SK-N-SH (cell line): ENCODE data around the gene GULP1. TPM values are rescaled to one million over a fixed set of nuclear protein-coding genes. Genes with fewer than 3 reads are reported as not detected.
A peak's percentile ranks its signal among the peaks of the same experiment; 100 is the strongest.

ENCODE experiments used
- CTCF ChIA-PET: fragments of 300-600, 350-600 bp; formaldehyde crosslinking; extraction: SDS; loops from one replicate; lab custom pipeline; 2021; lab: Yijun Ruan, JAX
- POLR2A ChIA-PET: fragments of 350-600 bp; sonication (Branson Sonifier 250); formaldehyde crosslinking; extraction: SDS; loops from one replicate; lab custom pipeline; 2020; ENCODE audit warnings: antibody characterized with exemption, inconsistent platforms; lab: Yijun Ruan, JAX
- DNase-seq: peaks from one replicate; pipeline ENCODE4 v3.0.0; 2012
- H2AFZ ChIP-seq: fragments of 200-600 bp; sonication (generic); 2 replicates; pipeline ENCODE4 v1.8.1; 2016; ENCODE audit warnings: antibody characterized with exemption, mild to moderate bottlenecking, low read depth
- H3F3A ChIP-seq: fragments of 200-600 bp; sonication (generic); replicated peaks from 2 replicates; pipeline ENCODE3; 2016; ENCODE audit warnings: antibody characterized with exemption, mild to moderate bottlenecking; ENCODE audit not compliant: insufficient read depth
- H3K27ac ChIP-seq, 2 experiments: fragments of 200-500 bp in 1 of 2; fragments of 200-600 bp in 1 of 2; sonication (Bioruptor generic) in 1 of 2; sonication (generic), shearing (Covaris generic) in 1 of 2; 2 replicates each; pipeline versions ENCODE4 v1.5.1 to v1.6.1; 2014 to 2016; ENCODE audit warnings: low read depth in 2 of 2, inconsistent platforms in 1 of 2, low read length in 1 of 2, mild to moderate bottlenecking in 1 of 2, mixed read lengths in 1 of 2
- H3K27me3 ChIP-seq: fragments of 200-600 bp; sonication (generic), shearing (Covaris generic); 2 replicates; pipeline ENCODE4 v1.6.1; 2016; ENCODE audit warnings: mixed run types; ENCODE audit not compliant: insufficient read depth
- H3K36me3 ChIP-seq, 2 experiments: fragments of 200-500 bp in 1 of 2; fragments of 200-600 bp in 1 of 2; sonication (Bioruptor generic) in 1 of 2; sonication (generic) in 1 of 2; replicated peaks in 1 of 2; 2 replicates each; pipeline versions ENCODE3 to v1.5.1; 2014 to 2016; ENCODE audit warnings: low read length in 1 of 2, mild to moderate bottlenecking in 1 of 2; ENCODE audit not compliant: insufficient read depth in 2 of 2, control insufficient read depth in 1 of 2
- H3K4me1 ChIP-seq, 2 experiments: fragments of 200-500 bp in 1 of 2; fragments of 200-600 bp in 1 of 2; sonication (Bioruptor generic) in 1 of 2; sonication (generic), shearing (Covaris generic) in 1 of 2; 2 replicates each; pipeline versions ENCODE4 v1.5.1 to v1.6.1; 2014 to 2016; ENCODE audit warnings: low read depth in 1 of 2, low read length in 1 of 2, mixed run types in 1 of 2; ENCODE audit not compliant: insufficient read depth in 2 of 2, control insufficient read depth in 1 of 2
- H3K4me2 ChIP-seq: fragments of 200-600 bp; sonication (generic), shearing (Covaris generic); 2 replicates; pipeline ENCODE4 v1.6.1; 2017; ENCODE audit warnings: mixed run types
- H3K4me3 ChIP-seq, 2 experiments: fragments of 200-500 bp in 1 of 2; fragments of 200-600 bp in 1 of 2; sonication (Bioruptor generic) in 1 of 2; sonication (generic), shearing (Covaris generic) in 1 of 2; 2 replicates each; pipeline versions ENCODE4 v1.5.1 to v1.8.1; 2014 to 2016; ENCODE audit warnings: low read depth in 2 of 2, inconsistent platforms in 1 of 2, low read length in 1 of 2, mild to moderate bottlenecking in 1 of 2, mixed read lengths in 1 of 2, moderate library complexity in 1 of 2
- H3K79me2 ChIP-seq: fragments of 200-600 bp; sonication (generic); 2 replicates; pipeline ENCODE4 v1.8.1; 2017; ENCODE audit warnings: mild to moderate bottlenecking; ENCODE audit not compliant: insufficient read depth
- H3K9ac ChIP-seq: fragments of 200-600 bp; sonication (generic); 2 replicates; pipeline ENCODE4 v1.6.1; 2017; ENCODE audit warnings: mixed run types
- H3K9me2 ChIP-seq: fragments of 200-600 bp; sonication (generic); 2 replicates; pipeline ENCODE4 v1.6.1; 2017; ENCODE audit warnings: mixed run types
- H3K9me3 ChIP-seq: fragments of 200-600 bp; sonication (generic); 2 replicates; pipeline ENCODE4 v1.6.1; 2017; ENCODE audit warnings: mixed run types, mild to moderate bottlenecking, moderate library complexity
- H4K20me1 ChIP-seq: fragments of 200-600 bp; sonication (generic); 2 replicates; pipeline ENCODE4 v1.6.1; 2017; ENCODE audit warnings: mild to moderate bottlenecking, mixed run types; ENCODE audit not compliant: insufficient read depth
- EP300 ChIP-seq, 2 experiments: IDR thresholded peaks; 2 replicates each; pipeline versions ENCODE4 v1.4.0 to v1.6.1; 2012; ENCODE audit warnings: borderline replicate concordance in 1 of 2, low read depth in 1 of 2, low read length in 1 of 2
- EZH2phosphoT487 ChIP-seq: fragments of 200-600 bp; sonication (generic); IDR thresholded peaks from 2 replicates; pipeline ENCODE4 v1.6.1; 2017; ENCODE audit warnings: low read depth, mixed run types, mild to moderate bottlenecking, antibody characterized with exemption, moderate library complexity, borderline replicate concordance
- FOSL2 ChIP-seq: IDR thresholded peaks from 2 replicates; pipeline ENCODE4 v1.4.0; 2012; ENCODE audit warnings: low read depth, mild to moderate bottlenecking, moderate library complexity, borderline replicate concordance
- FOXM1 ChIP-seq: IDR thresholded peaks from 2 replicates; pipeline ENCODE4 v1.4.0; 2012; ENCODE audit warnings: low read depth, mild to moderate bottlenecking
- GATA2 ChIP-seq: sonication (generic); formaldehyde crosslinking; IDR thresholded peaks from 2 replicates; pipeline ENCODE4 v1.5.0; 2020; ENCODE audit warnings: mild to moderate bottlenecking, missing genetic modification reagents
- MXI1 ChIP-seq: IDR thresholded peaks from 2 replicates; pipeline ENCODE4 v1.6.1; 2012; ENCODE audit warnings: mild to moderate bottlenecking, low read depth, low read length, improper control_type of control experiment
- POLR2AphosphoS5 ChIP-seq: IDR thresholded peaks from 2 replicates; pipeline ENCODE4 v1.6.1; 2012; ENCODE audit warnings: low read depth, low read length
- TAF1 ChIP-seq: IDR thresholded peaks from 2 replicates; pipeline ENCODE4 v1.6.1; 2012; ENCODE audit warnings: low read depth, mild to moderate bottlenecking, low read length, moderate library complexity, borderline replicate concordance
- TCF12 ChIP-seq: IDR thresholded peaks from 2 replicates; pipeline ENCODE4 v1.4.0; 2012
- TEAD4 ChIP-seq: IDR thresholded peaks from 2 replicates; pipeline ENCODE4 v1.4.0; 2012; ENCODE audit warnings: mild to moderate bottlenecking, borderline replicate concordance; ENCODE audit not compliant: insufficient read depth
- USF1 ChIP-seq: IDR thresholded peaks from 2 replicates; pipeline ENCODE4 v1.4.0; 2012; ENCODE audit warnings: low read depth, borderline replicate concordance
- USF2 ChIP-seq: fragments of 150-350 bp; IDR thresholded peaks from 2 replicates; pipeline ENCODE4 v1.6.1; 2017; ENCODE audit warnings: antibody characterized with exemption, low read length, low read depth, borderline replicate concordance
- WGBS: methylation state at CpG from one replicate; pipeline ENCODE4 v1.1.6; 2017; ENCODE audit warnings: low lambda C conversion rate; 5-methylcytosine and 5-hydroxymethylcytosine counted together
- polyA plus RNA-seq, 3 experiments: library from polyadenylated mRNA; depleted of rRNA; stranded (reverse); fragments of >200 nt; gene quantifications; 2 replicates each; pipeline ENCODE4 v1.2.3, GENCODE V29; 2012
- TF ChIP-seq, protein P1 (sequence below): IDR thresholded peaks from 2 replicates; pipeline ENCODE4; 2012

The GULP1 gene
- polyA plus RNA-seq, 1 of the 3 experiments (the other 2 are of a cell fraction): 33.8 TPM

- no peak overlapping the region for H3K4me3 ChIP-seq
- TF ChIP-seq POLR2AphosphoS5: no peak
- TF ChIP-seq TCF12: peak; percentile 54; the same call in 1 of the 2 replicates
- WGBS: 73% methylated on average over 1 of the region's 1 CpG
- no peaks in the 10 kb centered on the region for H3K9me3 ChIP-seq
- peaks cover 0 to 3% of the 10 kb centered on the region in 2 experiments; a peak in 2 of 4 replicates for H3K4me1 ChIP-seq
- no peaks in the 10 kb centered on the region for H3K27me3 ChIP-seq
- H3K4me2 ChIP-seq: no peak overlapping the region
- H3F3A ChIP-seq: peaks cover 6% of the 10 kb centered on the region
- no peaks in the 10 kb centered on the region for H3K9me2 ChIP-seq
- ChIA-PET POLR2A (no interaction called here), CTCF (no interaction called here)
- H3K9ac ChIP-seq: no peak overlapping the region
- H3K36me3 ChIP-seq: peaks cover 19 to 22% of the 10 kb centered on the region in 2 experiments
- DNase-seq: no peak
- H2AFZ ChIP-seq: no peak overlapping the region
- no peaks in the 10 kb centered on the region for H4K20me1 ChIP-seq
- H3K79me2 ChIP-seq: no peaks in the 10 kb centered on the region
- peak overlapping the region in 1 of 2 experiments; percentile 47; a peak in 3 of 4 replicates for H3K27ac ChIP-seq
Measured at GRCh38 chr2:188576651-188577050, 285.0 kb downstream of the GULP1 start.

GRCh38 chr2:188577231-188577630 is 285.6 kb downstream of the GULP1 start:
- peak overlapping the region in 1 of 2 experiments; percentile 47; a peak in 3 of 4 replicates for H3K27ac ChIP-seq
- no peaks in the 10 kb centered on the region for H3K27me3 ChIP-seq
- H3K9me3 ChIP-seq: no peaks in the 10 kb centered on the region
- peaks cover 14 to 18% of the 10 kb centered on the region in 2 experiments for H3K36me3 ChIP-seq
- H3K4me2 ChIP-seq: no peak overlapping the region
- H3K9ac ChIP-seq: no peak overlapping the region
- H4K20me1 ChIP-seq: no peaks in the 10 kb centered on the region
- TF ChIP-seq FOSL2 (no peak), USF2 (no peak), GATA2 (CRISPR knock-in tag) (no peak), TAF1 (no peak), EP300 (IDR thresholded peaks at IDR 0.05; ENCODE audit: borderline replicate concordance in 1 of 2, low read depth in 1 of 2, low read length in 1 of 2) (no peak), TCF12 (no peak), EZH2phosphoT487 (no peak), MXI1 (no peak), TEAD4 (no peak), USF1 (no peak), FOXM1 (no peak)
- TF ChIP-seq, protein P1, sequence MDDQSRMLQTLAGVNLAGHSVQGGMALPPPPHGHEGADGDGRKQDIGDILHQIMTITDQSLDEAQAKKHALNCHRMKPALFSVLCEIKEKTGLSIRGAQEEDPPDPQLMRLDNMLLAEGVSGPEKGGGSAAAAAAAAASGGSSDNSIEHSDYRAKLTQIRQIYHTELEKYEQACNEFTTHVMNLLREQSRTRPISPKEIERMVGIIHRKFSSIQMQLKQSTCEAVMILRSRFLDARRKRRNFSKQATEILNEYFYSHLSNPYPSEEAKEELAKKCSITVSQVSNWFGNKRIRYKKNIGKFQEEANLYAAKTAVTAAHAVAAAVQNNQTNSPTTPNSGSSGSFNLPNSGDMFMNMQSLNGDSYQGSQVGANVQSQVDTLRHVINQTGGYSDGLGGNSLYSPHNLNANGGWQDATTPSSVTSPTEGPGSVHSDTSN: no peak
- peaks cover 6% of the 10 kb centered on the region for H3F3A ChIP-seq
- ChIA-PET POLR2A (no interaction called here), CTCF (no interaction called here)
- no peak overlapping the region for H3K4me3 ChIP-seq
- DNase-seq: no peak
- 85% methylated on average over 2 of the region's 2 CpGs for WGBS
- no peaks in the 10 kb centered on the region for H3K79me2 ChIP-seq
- no peak overlapping the region for H2AFZ ChIP-seq
- H3K4me1 ChIP-seq: peaks cover 0 to 3% of the 10 kb centered on the region in 2 experiments; a peak in 2 of 4 replicates
- H3K9me2 ChIP-seq: no peaks in the 10 kb centered on the region
